GM21447 (cell line): ENCODE measurements around the gene HSPB1.
"Not testable (repeated sequence)": the region's sequence is repeated elsewhere in the genome, so short reads cannot be mapped to it uniquely, and the experiment has no call there.

Experiments used
- ATAC-seq: cut with Tn5 transposase; IDR thresholded peaks from one replicate; pipeline ENCODE4 v1.9.1; 2021; ENCODE audit not compliant: unreplicated experiment

HSPB1 gene

DNA sequence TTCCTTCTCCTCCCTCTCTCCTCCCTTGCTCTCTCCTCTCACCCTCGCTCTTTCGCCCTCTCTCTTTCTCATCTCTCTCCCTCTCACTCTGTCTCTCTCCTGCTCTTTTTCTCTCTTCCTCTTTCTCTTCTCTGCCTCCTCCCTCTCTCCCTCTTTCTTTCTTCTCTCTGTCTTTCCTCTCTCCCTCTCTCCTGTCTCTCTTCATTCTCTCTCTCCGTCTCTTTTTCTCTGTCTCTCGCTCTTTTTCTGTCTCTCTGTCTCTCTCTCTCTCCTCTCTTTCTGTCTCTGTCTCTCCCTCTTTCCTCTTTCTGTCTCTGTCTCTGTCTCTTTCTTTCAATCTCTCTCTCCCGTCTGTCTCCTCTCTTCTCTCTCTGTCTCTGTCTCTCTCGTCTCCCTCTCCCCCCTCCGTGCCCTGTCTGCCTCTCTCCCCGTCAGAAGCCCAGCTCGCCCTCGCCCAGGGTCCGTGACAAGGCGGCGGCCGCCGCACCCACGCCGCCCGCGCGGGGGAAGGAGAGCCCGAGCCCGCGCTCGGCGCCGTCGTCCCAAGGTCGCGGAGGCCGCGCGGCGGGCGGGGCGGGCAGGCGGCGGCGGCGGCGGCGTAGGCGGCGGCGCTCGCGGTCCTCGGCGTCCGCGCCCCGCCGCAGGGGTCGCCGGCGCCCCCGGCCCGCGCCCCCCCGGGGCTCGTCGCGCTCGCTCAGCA is 21.3 kb upstream of the HSPB1 start:
- no peak for ATAC-seq

- no peak for ATAC-seq
Observed at GRCh38 chr7:76281706-76282343, 20.6 kb upstream of the HSPB1 start.

GRCh38 chr7:76282344-76283253 is 19.9 kb upstream of the HSPB1 start:
- ATAC-seq: no peak

DNA sequence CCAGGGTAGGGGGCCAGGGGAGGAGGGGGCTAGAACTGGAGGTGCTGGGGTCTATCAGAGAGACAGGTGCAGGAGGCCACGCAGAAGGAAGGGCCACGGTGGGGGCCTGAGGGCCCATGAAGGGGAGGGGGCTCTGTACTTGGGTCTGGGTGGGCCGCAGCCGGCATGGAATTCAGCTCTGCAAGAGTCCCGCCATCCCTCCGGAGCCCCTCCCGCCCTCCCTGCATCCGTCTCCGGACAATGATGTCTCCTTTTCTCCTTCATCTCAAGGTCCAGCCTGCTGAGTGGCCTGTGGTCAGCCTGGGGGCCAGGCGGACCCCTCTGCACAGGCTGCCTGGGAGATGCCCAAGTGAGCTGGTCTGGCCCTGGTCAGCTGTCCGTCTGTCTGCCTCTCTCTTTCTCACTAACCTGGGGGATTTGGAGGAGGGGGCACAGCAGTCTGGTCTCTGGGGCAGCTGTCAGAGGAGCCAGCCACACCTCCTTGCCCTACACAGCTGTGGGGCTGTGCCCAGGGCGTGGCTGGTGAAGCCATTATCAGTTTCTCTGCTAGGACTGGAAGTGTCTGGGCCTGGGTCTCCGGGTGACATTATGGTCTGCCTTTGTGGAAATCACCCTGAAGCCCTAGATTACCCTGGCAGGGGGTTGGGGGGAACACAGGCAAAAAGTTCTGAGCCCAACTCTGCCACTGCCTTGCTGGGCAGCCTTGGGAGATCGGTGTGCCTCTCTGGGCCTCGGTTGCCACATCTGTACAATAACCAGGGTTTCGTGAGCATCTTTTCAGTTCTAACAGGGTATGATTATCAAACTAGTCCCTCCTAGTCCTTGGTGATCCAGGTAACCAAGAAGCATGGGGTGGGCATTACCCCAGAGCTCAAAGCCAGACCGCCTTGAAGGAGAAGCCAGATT is 19.0 kb upstream of the HSPB1 start:
- ATAC-seq: no peak

- no peak for ATAC-seq
Observed at GRCh38 chr7:76285604-76286374, 16.7 kb upstream of the HSPB1 start.

DNA sequence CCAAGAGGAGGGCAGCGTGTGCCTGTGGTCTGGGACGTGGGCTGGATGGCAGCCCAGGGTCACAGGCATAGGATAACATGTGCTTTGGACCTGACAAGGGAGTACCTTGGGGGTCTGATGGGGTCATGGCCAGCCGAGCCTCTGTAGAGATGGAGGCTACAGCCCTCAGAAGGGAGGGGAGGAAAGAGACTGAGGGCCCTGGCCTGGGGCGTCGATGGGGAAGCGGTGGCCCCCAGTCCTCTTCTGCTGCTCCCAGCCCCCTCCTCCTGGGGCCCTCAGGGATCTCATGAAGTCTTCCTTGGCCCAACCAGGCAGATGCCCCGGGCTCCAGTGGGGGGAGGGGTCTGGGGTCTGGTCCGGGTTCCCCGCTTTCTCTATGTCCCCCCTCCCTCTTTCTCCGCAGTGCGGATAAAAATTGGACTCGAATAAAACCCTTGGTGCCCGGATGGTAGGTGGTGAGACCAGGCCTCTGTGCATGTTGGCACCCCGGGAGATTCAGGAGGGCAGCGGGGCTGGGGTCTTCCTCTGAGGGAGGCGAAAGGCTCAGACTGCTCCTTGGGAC is 15.6 kb upstream of the HSPB1 start:
- ATAC-seq: no peak

- ATAC-seq: not testable (repeated sequence)
Observed at GRCh38 chr7:76290847-76291350, 11.6 kb upstream of the HSPB1 start.

DNA sequence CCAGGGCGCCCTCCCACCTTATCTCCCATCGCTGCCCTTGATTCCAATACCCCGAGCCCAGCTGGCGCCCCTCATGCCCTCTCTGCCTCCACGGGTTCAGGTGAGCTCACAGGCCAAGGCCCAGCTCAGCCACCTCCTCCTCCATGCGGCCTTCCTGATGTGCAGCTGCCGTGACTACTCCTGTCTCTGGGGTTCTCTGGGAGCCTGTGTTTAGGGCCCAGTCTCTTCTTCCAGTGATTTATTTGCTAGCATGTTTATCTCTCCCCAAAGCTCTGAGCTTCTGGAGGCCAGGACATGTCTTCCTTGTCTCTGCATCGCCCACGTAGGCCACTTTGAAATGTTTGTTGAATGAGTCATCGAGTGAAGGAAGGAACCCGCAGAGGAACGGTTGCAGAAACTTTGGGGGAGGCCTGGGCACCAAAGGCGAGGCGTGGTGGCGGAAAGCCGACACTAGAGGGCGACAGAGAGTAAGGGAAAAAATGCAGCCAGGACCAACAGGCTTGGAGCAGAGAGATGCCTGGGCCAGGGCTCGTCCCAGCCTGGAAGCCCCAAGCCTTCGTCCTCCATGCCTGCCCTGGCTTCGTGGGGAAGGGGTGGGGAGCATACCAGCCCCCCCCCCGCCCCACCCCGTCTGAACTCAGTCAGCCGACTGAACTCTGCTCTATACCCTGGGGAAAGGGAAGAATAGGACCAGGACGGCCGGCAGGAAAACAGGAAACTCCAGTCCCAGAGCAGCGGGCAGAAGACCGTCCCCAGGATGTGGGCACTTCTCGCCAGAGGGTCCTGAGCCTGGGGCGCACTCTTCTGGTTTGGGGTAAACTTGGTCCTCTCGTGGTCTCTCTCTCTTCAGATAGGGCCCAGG is 10.9 kb upstream of the HSPB1 start:
- ATAC-seq: peak; percentile 86

DNA sequence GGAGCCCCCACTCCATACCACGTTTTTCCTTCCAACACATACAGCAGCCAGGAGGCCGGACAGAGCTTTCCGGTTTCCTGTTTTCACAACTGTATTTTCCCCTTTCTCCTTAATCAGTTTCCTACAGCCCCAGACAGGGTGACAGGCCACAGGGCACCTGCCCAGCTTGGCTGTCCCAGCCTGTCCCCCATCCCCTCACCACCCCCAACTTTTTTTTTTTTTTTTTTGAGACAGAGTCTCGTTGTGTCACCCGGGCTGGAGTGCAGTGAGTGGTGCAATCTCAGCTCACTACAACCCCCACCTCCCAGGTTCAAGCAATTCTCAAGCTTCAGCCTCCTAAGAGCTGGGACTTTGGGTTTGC is 10.3 kb upstream of the HSPB1 start:
- peak; percentile 27 for ATAC-seq

DNA sequence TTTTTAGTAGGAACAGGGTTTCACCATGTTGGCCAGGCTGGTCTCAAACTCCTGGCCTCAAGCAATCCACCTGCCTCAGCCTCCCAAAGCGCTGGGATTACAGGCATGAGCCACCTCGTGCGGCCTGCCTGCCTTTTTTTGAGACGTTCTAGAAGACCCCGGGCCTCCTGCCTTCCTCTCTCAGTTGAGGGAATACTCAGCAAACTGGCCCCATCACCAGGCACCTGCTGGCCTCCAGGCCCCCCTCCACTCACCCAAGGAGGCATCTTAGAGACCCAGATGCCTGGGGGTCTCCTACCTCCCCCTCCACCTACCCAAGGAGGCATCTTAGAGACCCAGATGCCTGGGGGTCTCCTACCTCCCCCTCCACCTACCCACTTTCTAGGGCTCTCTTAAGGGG is 9.6 kb upstream of the HSPB1 start:
- ATAC-seq: not testable (repeated sequence)

DNA sequence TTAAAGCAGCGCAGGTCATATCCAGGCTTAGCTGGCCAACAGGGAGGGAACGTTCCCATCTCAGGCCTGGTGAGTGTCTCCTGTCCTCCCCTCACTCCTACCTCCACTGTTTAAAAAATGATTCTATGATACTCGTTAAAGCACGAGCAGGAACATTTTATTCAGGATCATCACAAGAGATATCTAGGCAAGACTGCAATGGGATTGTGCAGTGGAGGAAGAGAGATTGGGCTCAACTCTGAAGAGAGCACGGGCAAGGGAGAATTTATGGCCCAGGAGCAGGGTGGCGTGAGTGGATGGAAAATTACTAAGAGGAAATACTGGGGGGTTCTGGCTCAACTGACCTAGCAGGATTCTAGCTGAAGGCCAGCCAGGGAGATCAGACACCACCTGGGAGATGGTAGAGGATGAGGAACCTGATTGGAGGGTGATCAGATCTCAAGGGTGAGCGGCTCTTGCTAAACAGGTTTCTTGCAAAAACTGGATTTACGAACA is 9.0 kb upstream of the HSPB1 start:
- ATAC-seq: no peak

DNA sequence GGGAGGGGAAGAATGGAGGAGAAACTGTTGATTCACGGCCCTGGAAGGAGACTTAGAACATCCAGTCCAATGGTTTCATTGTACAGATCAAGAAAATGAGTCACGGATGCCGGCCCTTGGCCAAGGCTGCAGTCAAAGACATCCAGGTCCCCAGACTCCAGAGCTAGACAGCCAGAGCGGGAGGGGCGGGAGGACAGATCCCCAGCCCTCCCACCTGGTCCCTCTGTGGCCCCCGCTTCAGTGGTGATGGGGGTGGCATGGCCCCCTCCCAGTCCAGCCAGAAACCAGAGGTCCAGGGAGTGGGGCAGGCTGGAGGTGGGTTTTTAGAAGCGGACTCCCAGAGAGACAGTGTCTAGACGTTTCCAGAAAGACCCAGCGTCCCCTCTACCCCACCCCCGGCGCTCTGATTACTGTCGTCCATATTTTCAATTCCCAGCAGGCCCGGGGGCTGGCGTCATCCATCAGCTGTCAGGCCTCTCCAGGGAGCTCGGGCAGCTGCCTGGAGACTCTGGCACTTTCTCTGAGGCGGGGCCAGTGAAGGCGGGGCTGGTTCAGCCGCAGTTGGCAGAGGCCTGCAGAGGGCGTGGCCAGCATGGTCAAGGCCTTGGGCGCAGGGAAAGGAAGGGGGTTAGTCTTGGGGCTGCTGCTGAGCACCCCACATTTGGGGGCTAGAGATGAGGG is 8.0 kb upstream of the HSPB1 start:
- ATAC-seq: no peak

DNA sequence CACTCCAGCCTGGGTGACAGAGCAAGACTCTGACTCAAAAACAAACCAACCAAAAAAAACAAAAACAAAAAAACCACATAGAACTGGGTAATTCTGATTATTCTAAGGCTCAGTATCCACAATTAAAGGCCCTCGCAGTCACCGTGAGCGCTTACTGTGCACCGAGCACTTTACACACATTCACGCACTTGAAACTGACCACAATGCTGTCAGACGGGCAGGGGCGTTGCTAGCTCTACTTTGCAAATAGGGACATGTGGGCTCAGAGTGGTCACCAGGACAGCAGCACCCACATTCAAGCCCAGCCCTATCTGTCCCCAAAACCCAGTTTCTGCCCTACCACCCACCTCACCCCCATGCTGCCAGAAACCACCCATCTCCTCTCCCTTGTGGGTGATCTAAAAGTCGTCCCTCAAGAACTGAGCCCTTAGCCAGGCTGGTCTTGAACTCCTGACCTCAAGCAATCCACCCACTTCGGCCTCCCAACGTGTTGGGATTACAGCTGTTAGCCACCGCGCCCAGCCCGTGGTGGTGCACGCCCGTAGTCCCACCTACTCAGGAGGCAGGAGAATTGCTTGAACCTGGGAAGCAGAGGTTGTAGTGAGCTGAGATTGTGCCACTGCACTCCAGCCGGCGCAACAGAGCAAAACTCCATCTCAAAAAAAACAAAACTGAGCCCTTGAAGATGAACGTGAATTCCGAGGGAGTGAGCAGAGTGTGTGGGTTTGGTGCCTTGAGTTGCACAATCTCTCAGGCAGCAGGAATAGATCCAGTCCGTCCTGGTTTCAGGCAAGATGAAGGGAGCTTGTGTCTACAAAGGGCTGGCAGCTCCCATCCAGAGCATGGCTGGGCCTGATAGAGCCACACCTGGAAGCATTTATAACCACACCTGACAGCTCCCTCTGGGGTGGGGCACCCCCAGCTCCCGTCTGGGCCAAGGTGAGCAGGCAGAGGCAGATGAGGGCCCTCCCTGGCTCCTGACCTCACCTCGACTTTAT is 5.4 kb upstream of the HSPB1 start:
- ATAC-seq: no peak

- ATAC-seq: no peak
Observed at GRCh38 chr7:76300166-76300731, 2.2 kb upstream of the HSPB1 start.

DNA sequence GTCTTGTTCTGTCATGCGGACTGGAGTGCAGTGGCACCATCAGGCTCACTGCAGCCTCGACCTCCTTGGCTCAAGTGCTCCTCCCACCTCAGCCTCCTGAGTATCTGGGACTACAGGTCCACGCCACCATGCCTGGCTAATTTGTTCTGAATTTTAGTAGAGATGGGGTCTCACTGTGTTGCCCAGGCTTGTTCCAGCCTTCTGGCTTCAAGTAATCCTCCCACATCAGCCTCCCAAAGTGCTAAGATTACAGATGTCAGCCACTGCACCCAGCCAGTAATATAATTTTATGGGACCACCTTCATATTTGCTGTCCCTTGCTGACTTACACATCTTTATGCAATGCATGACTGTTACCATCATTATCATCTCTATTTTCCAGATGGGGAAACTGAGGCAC is 1.5 kb upstream of the HSPB1 start:
- ATAC-seq: no peak
